NCI-H2171 (cell line): ENCODE data around the gene ARL4D.

Source experiments
- DNase-seq: peaks from one replicate; lab custom pipeline; 2025; lab: John Stamatoyannopoulos, UW

The ARL4D gene

DNA sequence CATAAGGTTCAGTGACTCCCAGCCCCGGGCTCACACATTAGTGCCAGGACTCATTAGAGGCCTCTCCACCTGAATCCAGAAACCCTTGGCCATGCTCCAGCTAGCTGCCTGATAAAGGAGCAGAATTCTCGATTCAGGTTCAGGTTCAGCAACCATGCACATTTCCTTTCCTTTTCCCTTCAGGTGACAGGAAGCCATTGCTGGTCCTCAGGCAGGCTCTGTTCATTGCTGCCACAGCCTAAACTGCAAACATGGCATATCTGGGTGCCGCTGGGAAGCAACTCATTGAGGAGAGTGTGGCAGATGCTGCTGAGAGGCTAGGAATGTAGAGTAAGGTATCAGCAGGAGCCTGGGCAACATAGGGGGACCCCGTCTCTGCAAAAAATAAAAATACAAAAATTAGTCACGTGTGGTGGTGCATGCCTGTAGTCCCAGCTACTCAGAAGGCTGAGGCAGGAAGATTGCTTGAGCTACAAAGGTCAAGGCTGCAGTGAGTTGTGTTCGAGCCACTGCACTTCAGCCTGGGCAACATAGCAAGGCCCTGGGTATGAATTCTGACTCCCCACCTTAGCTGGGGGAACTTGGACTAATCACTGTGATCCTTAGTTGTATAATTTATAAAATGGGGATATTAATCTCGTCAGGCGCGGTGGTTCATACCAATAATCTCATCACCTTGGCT is 28.7 kb downstream of the ARL4D start:
- no peak for DNase-seq

DNA sequence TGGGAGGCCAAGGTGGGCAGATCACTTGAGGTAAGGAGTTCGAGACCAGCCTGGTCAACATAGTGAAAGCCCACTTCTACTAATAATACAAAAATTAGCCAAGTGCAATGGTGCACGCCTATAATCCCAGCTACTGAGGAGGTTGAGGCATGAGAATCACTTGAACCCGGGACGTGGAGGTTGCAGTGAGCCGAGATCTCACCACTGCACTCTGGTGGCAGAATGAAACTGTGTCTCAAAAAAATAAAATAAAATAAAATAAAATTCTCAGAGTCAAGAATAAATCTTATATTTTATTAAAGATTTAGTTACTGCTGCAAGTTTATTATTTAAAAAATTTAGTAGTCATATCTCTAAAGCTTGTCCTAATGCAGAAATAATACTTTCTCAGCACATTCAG is 29.7 kb downstream of the ARL4D start:
- no peak for DNase-seq

GRCh38 chr17:43430936-43431713 is 32.3 kb downstream of the ARL4D start:
- no peak for DNase-seq

GRCh38 chr17:43431714-43432523 is 33.1 kb downstream of the ARL4D start:
- peak; percentile 59 for DNase-seq

- no peak for DNase-seq
Measured at GRCh38 chr17:43434902-43435319, 36.1 kb downstream of the ARL4D start.

DNA sequence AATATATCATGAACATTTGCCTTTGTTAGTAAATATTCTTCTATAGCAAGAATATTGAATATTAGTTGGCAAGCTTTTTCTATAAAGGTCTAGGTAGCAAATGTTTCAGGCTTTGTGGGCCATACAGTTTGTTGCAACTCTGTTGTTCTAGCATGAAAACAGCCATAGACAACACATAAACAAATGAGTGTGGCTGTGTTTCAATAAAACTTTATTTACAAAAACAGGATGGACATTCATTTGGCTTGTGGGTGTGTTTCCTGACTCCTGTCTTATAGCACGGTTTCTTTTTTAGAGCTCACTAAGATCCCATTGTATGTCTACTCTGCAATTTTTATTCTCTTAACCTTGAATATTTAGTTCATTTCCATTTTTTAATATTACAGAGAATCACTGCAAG is 39.0 kb downstream of the ARL4D start:
- DNase-seq = no peak

GRCh38 chr17:43438626-43439025 is 39.8 kb downstream of the ARL4D start:
- DNase-seq = no peak

- peak; percentile 51 for DNase-seq
Measured at GRCh38 chr17:43439041-43439440, 40.2 kb downstream of the ARL4D start.

- DNase-seq = no peak
Measured at GRCh38 chr17:43442711-43443110, 43.9 kb downstream of the ARL4D start.

- DNase-seq = no peak
Measured at GRCh38 chr17:43443381-43443780, 44.6 kb downstream of the ARL4D start.

DNA sequence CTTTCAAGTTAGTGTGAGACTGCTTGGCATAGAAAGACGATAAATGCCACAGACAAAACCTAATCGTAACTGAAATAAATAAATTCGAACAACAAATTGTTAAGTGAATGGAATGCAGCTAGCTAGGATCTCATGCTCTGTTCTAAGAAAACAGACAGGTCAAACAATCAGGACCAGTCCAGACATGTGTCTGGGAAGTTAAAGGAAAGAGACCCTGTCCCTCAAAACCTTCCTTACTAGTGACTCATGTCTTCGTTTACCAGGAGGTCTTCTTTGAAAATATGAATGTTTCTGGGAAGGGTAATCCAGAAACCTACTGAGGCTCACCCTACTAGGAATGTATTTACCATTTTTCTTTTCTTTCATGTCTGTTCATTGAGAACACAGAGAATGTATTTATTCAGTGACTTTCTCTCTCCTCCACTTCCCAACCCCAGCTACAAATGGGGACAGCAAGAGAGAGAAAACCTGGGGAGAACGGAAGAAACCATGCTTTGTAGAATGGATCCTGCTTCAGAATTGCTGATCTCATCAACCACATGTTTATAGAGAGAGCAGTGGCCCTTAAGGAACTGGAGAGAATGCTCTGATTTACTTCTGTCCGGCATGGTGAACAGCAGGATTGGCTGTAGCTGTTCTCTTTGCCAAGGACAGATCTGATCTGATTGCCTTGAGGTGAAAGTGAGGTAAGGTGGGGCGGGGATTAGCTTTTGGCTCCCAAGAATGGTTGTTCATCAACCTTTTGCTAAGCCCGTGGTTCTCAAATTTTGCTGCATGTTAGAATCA is 45.6 kb downstream of the ARL4D start:
- no peak for DNase-seq

DNA sequence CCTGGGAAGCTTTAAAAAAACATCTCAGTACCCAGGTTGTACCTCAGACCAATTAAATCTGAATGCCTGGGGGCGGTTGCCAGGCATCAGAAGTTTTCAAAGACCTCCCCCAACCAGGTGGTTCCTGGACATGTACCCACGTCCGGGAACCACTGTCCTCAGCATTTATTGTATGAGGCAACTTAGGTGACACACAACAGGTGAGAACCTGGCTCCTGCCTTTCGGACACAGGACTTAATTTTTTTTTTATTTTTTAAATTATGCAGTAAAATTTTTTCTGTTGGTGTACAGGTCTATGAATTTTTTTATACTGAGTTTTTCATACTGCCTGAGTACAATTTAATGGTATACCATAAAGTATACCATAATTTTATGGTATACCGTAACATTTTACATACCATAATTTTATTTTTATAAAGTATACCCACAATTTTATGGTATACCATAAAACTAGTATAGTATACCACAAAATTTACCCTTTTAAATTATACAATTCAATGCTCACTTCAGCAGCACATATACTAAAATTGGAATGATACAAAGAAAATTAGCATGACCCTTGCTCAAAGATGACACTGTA is 46.3 kb downstream of the ARL4D start:
- no peak for DNase-seq

GRCh38 chr17:43446773-43447172 is 48.0 kb downstream of the ARL4D start:
- DNase-seq = no peak

DNA sequence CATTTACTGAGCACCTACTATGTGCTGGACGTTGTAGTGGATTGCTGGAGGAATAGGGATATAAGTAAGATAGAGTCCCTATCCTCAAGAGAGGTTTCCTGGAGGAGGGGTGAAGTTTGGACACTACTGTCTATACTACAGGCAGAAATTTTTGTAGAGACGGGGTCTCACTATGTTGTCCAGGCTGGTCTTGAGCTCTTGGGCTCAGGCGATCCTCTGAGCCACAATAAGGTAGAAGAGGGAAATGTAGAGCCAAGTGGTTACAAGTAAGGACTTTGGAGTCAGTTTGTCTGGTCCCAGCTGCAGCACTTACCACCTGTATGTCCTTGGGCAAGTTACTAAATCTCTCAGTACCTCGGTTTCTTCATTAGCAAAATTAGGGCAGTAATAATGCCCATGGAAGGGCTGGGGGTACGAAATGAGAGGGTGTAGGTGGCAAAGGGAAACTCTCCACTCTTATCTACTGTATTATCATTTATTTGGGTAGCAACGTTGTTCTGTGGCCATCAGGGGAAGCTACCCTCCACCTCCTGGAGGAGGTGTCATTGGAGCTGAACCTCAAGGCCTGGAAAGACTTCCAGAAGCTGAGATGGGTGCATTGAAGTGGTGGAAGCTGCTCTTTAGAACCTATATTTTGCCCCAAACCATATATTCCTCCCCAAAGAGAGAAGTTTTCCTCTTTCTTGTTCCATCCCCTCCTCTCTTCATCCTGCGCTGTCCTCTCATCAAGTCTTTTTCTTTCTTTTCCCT is 50.1 kb downstream of the ARL4D start:
- DNase-seq = no peak

DNA sequence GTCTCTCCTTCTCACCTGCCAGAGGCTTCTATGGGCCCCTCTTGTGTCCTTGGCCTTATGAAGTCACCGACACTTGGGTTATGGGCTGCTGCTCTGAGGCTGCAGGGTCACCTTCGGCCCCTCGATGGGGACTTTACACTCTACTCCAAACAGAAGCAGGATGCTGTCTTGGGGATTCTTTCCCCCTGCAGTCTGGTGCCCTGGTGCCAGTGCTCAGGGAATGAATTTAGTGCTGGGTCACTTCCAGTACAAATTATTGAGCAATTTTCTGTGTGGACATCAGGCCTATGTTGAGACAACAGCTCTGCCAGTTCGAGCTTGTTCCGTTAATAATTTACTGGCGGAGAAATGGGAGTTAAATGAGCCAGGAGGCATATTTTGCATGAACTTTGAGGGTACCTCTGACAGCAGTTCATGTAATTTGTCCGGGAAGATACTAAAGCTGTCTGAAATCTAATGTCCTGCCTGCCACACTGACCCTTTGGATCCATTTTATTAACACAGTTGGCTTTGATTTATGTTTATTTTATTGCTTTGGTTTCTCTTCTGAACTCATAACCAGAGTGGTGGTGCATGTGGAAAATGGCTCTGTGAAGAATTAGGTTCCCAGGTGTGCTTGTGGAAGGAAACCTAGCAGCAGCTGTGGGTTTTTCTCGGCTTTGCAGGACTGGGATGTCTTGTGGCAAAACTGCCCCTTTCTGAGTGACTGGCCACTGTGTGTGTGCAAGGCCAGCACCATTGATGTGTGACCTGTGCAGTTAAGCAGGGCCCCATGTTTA is 50.9 kb downstream of the ARL4D start:
- DNase-seq = no peak
